ENCODE data around the gene SIRPG.
"Not testable (repeated sequence)": the region's sequence is repeated elsewhere in the genome, so short reads cannot be mapped to it uniquely, and the experiment has no call there.

The SIRPG gene

DNA sequence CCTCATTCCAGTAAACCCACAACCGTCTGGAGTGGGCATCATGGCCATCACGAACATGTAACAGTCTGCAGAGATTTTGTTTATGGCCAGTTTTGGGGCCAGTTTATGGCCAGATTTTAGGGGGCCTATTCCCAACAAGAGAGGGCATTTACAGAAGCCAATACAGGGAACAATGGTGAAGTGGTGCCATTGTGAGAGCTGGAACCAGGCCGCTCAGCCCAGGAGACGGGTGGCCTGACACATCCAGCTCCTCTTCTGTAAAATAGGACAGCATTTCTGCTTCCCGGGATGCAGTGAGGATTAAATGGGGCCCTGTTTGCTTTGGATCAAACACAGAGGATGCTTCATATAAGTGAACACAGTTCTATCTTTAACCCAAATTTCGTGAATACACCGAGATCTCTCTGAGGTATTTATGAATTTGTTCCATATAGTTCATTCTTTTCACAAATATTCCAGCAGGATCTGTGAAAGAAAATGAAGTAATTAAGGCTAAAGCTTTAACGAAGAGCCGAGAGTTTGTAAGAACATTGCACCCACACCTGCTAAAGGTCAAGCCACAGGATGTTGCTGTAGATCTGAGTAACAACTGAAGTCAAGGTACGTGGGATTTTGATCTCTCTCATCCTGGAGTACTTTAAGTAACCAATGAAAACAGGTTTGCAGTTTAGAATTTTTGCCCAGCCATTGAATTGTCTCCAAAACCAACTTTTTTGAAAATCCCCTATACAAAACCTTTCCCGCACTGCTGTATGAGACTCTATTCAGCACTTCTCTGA lies 14.5 kb upstream of the SIRPG start:
- DNase-seq (ENCODE audit: low read depth), result no peak

DNA sequence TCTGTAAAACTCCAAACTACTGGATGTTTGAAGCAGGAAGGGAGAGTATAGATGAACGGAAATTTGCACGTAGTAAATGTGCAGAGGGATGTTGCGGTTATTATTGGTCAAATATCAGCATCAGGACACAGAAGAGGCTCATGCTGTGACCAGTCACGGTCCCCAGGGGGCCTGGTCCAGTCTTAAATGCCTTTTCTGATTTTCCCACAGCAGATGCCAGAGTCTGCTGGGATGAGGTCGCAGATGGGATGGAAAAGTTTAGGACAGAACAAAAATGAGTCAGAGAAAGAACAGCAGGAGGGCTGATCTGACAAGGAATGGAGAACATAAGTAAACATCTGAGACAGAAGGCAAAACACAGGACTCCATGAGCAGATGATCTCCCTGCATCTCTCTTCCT lies 11.7 kb upstream of the SIRPG start:
- no peak for DNase-seq (ENCODE audit: low read depth)

DNA sequence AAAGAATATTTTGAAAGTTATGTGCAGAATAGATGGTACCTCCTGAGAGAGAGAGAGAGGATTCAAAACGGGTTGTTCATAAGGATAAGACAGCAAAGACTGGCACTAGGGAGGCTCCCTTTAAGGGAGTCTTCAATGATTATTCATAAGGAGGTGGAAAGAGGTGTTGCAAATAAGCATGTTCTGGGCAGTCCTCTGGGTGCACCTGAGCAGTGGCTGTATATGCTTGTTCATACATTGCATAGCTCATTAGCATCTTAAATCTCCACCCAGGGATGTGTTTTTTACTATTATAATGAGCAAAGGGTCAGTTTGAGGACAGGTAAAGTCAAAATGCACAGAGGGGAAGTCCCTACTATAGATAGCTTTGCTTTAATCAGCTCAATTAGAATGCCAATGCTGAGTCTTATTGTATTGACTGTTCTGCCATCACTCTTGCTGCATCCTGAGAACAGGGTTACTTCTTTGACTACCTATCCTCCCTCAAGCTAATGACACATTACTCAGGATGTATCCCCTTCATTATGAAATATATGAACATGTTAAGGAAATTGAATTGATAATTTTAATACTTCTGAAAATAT lies 10.0 kb upstream of the SIRPG start:
- DNase-seq (ENCODE audit: low read depth), result no peak

DNA sequence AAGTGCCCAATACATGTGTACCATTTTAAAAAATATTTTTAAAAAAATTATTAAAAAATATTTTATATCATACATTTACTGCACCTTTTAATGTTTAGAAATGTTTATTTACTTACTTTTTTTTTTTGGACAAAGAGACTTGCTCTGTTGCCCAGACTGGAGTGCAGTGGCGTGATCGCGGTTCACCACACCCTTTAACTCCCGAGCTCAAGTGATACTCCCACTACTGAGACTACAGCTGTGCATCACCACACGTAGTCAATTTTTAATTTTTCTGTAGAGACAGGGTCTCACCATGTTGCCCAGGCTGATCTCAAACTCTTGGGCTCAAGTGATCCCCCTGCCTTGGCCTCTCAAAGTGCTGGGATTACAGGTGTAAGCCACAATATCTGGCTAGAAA lies 9.2 kb upstream of the SIRPG start:
- no peak for DNase-seq (ENCODE audit: low read depth)

DNA sequence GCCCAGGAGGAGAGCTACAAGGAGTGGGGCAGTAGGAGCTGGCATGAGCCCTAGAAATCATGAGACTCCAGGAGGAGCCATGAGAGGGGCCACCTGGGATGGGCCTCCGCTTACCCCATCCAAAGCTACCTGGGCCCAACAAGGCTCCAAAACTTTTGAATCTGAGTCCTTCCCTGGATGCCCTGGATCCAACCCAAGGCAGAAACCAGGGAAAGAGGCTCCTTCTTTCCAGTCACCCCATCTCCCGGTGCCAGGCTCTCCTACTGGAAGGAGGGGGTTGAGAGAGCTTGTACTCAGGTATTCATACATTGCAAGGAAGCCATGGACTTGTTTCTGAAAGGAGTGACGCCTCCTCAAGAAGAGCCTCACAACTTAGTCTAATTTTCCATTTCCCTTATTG lies 7.8 kb upstream of the SIRPG start:
- no peak for DNase-seq (ENCODE audit: low read depth)

DNA sequence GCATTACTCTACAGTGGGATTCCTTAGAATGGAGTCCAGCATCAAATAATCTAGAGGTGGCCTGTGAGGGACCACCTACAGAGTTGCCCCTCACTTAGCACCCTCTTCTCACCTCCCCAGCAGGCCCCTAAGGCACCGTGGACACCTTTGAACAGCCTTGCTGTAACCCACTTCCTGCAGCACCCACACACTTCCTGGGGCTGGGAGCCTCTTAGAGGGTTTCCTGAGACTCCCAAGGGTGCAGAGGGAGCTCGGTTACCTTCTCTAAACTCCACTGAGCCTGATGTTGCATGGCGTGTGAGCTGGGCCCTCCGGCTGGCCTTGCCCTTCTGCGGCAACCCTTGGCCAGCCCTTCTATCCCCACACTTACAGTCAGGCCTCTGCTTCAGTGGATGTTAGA lies 7.3 kb upstream of the SIRPG start:
- DNase-seq (ENCODE audit: low read depth), result peak; percentile 42

DNA sequence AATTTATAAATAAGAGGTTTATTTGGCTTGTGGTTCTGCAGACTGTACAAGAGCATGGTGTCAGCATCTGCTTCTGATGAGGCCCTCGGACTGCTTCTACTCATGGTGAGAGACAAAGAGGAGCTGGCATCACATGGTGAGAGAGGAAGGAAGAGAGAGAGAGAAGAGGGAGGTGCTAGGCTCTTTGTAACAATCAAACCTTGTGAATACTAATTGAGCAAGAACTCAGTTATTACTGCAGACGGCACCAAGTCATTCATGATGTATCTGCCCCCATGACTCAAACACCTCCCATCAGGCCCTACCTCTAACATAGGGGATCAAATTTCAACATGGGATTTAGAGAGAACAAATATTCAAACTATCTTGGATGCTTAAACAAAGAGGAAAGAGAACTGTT lies 6.3 kb upstream of the SIRPG start:
- no peak for DNase-seq (ENCODE audit: low read depth)

DNA sequence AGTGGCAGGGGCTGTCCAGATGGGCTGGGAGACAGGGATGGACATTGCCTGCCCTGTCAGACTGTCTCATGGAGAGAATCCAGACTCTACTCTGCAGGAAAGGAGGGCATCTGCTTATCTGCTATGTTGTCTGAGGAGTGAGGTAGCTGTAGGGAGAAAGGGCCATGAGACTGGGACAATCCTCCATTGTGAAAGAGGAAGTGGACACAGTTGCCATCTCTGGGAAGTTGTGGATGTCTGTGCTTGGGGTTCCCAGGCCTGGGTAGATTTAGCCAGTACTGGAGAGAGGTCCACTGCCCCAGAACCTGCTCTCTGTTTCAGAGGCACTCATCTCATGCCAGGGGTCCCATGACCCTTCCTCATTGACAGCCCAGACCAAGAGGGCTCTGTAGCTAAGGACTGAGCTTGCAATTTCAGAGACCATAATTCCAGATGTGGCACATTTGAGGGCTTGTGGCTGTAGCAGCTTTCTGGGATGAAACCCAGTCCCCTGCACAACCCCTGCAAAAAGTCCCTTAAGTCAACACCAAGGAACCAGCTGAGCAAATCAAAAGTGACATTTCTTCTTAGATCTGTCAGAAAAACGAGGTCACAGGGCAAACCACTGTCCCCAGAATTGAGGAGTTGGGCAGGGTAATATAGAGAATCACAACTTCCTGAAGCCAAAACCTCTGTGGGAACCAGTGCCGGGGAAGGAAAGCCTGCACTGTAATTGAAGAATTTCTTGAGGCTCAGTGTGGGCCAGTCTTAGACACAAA lies 4.1 kb upstream of the SIRPG start:
- DNase-seq (ENCODE audit: low read depth), result no peak

DNA sequence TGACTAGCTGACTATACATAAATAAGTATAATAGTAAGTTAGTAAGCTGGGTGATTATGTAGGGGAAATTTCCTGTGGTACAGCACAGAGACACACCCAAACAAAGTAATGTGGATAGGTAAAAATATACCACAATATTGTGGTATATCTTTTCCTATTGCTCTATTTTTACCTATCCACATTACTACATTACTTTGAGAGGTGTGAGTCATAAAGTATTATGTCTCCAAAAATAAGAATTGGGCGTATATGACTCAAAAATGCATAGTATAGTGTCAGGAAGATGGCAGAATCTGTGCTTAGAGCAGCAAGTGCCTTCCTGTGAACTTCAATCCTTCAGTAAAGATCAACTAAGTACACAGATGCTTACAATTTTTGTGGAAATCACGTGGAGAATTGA lies 2.7 kb upstream of the SIRPG start:
- no peak for DNase-seq (ENCODE audit: low read depth)

DNA sequence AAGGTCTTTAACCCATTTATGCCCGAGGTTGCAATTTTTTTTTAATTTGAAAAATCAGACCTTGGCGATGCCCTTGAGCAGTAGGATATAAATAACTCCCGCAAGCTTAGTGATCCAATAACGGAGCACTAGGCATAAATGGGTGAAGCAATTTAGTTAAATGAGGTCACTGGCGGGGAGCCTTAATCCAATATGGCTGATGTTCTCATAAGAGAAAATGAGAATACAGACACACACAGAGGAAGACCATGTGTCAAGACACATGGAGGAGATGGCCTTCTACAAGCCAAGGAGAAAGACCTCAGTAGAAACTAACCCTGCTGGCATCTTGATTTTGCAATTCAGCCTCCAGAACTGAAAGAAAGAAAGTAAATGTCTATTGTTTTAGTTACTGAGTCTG lies 735 bp downstream of the SIRPG start:
- no peak for DNase-seq (ENCODE audit: low read depth)

DNA sequence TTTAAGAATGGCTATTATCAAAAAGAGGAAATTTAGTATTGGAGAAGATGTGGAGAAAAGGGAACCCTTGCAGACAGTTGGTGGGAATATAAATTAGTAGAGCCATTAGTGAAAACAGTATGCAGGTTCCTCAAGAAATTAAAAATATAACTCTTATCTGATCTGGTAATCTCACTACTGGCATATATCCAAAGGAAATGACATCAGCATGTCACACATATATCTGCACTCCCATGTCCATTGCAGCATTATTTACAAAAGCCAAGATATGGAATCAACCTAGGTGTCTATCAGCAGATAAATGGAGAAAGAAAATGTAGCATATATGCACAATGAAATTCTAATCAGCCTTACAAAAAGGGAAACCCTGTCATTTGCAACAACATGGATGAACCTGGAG lies 2.6 kb downstream of the SIRPG start:
- no peak for DNase-seq (ENCODE audit: low read depth)

DNA sequence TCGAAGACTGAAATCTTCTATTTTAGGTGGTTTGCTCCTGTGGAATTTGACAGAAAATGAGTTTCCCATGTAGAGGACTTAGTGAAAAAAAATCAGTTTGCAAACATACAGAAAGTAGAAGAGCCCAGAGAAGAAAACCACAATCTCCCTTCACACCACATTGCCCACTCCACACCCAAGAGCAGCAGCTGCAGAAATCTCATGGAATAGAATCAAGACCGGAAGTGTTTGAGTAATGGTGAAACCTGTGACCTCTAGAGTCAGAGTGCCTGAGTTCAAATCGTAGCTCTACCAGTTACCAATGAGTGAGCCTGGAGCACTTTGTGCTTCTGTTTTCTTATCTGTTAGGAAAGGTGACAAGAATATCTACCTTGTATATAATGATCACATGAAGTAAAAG lies 4.6 kb downstream of the SIRPG start:
- no peak for DNase-seq (ENCODE audit: low read depth)

DNA sequence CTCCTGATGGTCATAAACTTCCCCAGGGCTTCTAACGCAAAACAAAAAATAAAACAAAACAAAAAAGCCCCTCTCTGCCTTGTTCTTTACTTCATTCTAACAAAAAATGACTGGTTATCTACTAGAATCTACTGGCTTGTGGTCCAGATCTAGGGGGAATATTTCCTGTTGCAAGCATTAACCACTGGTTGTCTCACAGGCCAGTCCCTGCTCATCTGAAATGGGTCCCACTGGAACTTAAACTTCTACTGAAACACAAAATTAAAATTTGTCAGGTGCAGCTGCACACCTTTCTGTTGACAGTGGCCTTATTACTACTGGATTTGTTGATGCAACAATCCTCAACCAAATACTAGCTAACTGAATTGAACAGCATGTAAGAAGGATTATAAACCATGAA lies 5.5 kb downstream of the SIRPG start:
- DNase-seq (ENCODE audit: low read depth), result no peak

DNA sequence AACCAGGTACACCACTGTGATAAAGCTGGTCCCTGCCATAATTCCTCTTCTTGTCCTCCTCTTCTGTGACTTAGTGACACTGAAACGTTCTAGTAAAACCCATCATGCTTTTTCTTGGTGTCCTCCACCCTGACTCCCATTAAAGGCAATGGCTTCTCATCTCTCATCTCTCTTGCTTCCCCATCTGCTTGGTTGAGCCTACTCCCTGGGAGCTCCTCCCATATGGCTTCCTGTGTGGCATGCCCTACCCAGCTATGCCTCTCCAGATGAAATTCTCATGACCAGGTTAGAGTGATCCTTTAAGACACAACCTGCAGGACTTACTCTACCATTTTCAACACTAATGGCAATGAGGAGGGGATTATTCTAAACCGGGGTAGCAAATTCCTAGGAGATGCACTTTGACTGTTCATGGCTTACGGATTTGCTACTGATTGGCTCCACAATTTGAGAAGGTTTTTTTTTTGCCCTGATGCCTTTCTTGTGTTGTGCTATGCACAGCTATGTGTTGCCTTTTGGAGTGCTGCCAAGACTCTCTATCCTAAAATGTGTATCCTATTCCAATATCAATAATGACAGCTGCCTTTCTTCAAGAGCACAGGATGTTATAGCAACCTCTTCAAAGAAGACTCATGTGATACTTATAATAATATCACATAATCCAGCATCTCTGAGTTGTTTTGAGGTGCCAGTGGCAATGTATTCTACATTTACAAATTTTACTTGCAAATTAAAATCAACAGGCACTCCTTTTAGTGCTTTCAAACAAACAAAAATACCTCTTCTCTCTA lies 6.1 kb downstream of the SIRPG start:
- DNase-seq (ENCODE audit: low read depth), result no peak

DNA sequence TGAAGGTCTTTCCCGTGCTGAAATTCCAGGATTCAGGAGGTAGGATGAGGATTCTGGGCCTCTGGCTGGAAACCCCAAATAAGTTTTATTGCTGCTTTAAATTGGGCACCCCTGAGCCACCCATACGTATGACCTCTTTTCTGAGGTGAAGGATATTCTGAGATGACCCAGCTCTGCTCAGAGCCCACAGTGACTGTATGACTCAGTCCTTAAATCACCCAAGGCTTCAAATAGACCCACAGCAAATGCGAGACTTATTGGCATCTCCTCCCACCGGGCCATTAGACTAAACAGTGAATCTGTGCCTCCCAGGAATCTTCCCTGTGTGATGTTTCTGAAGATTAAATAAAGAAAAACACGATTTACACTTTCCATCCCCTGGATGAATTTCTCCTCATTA lies 9.5 kb downstream of the SIRPG start:
- no peak for DNase-seq (ENCODE audit: low read depth)

DNA sequence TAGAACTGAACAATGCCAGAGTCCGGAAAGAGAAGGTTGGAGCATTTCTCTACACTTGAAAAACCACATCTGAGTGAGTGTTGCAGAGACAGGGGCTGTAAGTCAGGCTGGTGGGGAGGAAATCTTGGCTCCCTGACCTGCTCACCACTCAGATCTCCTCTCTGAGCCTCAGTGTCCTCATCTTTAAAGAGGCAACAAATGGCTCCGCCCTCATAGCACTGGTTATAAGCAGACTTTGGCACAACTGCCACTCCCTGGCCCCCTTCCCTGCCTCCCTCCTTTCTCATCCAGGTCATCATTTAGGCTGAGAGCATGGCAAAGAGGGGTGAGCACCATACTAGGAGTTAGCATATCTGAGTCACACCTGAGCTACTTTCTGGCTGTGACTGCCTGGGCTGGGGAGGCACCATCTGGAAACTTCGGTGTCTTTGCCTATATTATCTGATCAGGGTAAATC lies 10.6 kb downstream of the SIRPG start:
- DNase-seq (ENCODE audit: low read depth), result no peak

DNA sequence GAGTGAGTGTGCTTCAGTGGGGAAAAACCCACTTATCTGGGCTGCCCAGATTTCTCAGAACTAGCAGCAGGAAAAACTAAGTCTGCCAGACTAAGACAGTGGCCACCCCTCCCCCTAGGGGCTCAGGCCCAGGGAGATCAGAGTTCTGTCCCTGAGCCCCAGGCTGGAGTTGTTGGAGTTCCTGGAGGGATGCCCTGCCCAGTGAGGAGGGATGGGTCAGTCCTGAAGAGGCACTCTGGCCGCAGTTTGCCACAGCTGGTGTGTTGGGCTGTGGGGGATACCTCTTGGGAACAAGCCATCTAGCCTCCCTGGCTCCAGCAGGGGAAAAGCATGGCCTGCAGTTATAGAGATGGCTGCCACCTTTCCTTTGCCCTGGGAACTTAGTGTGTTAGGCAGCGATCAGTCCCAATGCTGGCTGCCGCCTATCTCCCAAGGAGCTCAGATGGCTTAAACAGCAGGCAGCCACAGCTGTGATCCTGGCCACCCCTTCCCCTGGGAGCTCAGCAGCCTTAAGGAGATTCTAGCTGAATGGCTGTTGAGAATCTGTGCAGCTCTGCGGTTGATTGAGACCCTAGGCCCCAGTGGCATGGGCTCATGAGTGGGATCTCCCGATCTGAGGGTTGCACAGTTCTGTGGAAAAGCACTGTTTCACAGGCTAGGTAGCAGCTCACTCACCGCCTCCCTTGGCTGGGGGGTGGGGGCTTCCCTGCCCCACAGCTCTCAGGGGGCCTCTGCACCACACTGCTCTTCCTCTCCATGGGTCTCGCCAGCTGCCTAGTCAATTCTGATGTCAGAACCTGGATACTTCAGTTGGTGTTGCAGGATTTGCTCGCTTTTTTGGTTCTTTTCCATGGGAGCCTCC lies 13.2 kb downstream of the SIRPG start:
- DNase-seq (ENCODE audit: low read depth), result no peak

DNA sequence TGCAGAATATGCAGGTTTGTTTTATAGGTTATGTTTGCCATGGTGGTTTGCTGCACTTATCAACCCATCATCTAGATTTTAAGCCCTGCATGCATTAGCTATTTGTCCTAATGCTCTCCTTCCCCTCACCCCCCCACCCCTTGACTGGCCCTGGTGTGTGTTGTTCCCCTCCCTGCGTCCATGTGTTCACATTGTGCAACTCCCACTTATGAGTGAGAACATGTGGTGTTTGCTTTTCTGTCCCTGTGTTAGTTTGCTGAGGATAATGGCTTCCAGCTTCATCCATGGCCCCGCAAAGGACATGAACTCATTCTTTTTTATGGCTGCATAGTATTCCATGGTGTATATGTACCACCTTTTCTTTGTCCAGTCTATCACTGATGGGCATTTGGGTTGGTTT lies 18.9 kb downstream of the SIRPG start:
- DNase-seq (ENCODE audit: low read depth), result not testable (repeated sequence)

DNA sequence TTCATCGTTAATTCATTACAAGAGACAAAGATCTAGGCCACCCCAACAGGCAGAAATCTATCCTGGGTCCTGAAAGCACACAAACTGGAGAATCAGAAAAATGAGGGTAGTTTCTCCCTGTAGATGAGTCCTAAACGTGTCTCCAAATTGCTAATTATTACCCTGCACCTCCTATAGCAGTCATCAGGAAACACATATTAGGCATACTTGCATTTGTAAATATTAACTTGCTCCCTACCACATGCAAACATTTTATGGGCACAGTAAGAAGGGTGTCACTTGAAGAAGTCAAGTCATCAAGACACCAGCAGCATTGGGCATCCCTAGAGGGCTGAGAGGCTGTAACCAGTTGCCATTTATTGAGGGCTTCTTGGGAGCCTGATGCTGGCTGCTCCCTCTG lies 19.8 kb downstream of the SIRPG start:
- DNase-seq (ENCODE audit: low read depth), result no peak

DNA sequence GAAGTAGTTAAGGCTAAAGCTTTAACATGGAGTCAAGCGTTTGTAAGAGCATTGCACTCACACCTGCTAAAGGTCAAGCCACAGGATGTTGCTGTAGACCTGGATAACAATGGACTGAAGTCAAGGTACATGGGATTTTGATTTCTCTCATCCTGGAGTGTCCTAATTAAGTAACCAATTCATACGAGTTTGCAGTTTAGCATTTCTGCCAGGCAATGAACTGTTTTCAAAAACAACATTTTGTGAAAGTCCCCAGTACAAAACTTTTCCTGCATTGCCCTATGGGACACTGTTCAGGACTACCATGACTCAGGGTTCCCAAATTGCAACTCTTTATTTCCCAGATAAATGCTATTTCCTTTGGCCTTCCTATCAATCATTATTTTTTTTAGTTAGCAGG lies 20.4 kb downstream of the SIRPG start:
- no peak for DNase-seq (ENCODE audit: low read depth)

DNA sequence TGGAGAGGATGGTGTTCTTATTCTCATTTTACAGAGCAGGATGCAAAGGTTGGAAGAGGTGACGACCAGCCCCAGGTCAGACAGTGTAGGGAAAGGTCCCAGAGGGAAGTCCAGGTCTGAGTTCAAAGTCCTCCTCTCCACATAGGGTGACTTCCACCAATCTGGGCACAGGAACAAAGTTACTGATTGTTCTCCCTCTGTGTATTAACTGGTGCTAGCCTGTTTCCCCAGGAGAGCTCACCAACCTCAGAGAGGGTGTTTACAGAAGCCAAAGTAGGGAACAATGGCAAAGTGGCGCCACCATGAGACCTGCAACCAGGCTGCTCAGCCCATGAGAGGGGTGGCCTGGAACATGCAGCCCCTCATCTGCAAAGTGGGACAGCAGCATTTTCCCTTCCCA lies 21.0 kb downstream of the SIRPG start:
- DNase-seq (ENCODE audit: low read depth), result no peak

Data from stimulated activated CD8-positive, alpha-beta memory T cell treated with anti-CD3 and anti-CD28 coated beads, Interleukin-12 subunit alpha, Interleukin-12 subunit beta, amount 100 ng/mL, for 1 hour (primary cell).